ENCODE measurements around the gene CBFA2T2.

DNA sequence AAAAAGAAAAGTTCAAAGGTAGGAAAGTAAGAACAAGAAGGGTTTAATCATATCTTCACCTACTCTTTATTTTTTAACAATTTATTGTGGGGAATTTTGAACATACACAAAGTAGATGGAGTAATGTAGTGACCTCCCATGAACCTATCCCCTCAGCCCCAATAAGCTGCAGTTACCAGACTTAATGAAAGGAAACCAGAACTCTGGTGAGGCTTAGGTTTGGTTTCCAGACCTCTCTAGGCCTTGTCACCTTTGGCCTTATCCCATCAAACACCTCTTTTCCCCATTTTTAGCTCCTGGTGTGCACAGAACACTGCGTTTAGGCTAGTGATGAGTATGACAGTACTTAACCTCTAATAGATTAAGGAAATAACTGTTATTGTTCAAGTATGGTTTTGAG lies 42.0 kb downstream of the CBFA2T2 start:
- TF ChIP-seq, protein P1, sequence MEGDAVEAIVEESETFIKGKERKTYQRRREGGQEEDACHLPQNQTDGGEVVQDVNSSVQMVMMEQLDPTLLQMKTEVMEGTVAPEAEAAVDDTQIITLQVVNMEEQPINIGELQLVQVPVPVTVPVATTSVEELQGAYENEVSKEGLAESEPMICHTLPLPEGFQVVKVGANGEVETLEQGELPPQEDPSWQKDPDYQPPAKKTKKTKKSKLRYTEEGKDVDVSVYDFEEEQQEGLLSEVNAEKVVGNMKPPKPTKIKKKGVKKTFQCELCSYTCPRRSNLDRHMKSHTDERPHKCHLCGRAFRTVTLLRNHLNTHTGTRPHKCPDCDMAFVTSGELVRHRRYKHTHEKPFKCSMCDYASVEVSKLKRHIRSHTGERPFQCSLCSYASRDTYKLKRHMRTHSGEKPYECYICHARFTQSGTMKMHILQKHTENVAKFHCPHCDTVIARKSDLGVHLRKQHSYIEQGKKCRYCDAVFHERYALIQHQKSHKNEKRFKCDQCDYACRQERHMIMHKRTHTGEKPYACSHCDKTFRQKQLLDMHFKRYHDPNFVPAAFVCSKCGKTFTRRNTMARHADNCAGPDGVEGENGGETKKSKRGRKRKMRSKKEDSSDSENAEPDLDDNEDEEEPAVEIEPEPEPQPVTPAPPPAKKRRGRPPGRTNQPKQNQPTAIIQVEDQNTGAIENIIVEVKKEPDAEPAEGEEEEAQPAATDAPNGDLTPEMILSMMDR (IDR thresholded peaks at IDR 0.05) = no peak
- no peak for TF ChIP-seq POLR2A (IDR thresholded peaks at IDR 0.05)
- no peak for TF ChIP-seq POLR2AphosphoS5 (IDR thresholded peaks at IDR 0.05)
- TF ChIP-seq EP300 (IDR thresholded peaks at IDR 0.05) = no peak

Measured in stomach (tissue), 4 donors.